ENCODE measurements around the gene AEBP1.

Gene AEBP1

DNA sequence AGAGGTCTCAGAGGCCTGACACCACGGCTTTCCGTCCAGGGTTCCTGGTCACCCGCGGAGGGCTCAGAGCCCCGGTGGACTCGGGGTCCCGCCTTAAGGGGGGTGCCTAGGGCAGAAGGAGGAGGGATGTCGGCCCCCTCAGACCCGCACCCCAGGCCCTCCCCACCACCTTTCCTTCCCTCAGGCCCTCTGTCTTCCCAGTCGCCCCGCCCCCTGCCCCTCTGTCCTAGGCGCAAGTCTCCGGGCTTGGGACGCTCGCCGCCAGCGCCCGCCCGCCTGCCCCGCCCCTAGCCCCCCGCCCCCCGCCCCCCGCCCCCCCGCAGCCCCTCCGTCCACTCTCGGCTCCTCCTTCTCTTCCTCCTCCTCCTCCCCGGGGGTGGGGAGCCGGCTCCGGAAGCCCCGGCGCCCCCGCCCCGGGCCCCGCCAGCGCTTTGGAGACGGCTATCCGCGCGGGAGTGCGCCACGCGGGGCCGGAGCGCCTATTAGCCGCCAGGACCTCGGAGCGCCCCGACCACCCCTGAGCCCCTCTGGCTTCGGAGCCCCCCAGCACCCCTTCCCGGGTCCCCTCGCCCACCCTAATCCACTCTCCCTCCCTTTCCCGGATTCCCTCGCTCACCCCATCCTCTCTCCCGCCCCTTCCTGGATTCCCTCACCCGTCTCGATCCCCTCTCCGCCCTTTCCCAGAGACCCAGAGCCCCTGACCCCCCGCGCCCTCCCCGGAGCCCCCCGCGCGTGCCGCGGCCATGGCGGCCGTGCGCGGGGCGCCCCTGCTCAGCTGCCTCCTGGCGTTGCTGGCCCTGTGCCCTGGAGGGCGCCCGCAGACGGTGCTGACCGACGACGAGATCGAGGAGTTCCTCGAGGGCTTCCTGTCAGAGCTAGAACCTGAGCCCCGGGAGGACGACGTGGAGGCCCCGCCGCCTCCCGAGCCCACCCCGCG is at the start of gene AEBP1:
Gene AEBP1, plus strand, starts transcription at position 423 of the 937 bp plus-strand sequence. Its CDS starts 321 bp downstream, at position 744.
- DNase-seq = peak in 1 of 56 donors; percentile 46

DNA sequence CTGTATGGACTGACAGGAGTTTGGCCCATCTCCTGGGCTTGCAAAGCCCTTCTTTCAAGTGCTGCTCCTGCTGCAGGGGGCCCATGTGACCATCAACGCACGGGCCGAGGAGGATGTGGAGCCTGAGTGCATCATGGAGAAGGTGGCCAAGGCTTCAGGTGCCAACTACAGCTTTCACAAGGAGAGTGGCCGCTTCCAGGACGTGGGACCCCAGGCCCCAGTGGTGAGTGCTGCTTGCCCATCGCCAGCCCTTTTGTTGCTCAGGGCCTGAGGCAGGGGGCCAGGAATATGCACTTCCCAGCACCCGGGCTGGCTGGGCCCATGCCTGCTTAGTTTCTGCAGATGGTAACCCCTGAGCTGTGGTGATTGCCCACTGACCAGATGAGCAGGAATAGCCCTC is 47.5 kb upstream of the AEBP1 start:
- DNase-seq = no peak

DNA sequence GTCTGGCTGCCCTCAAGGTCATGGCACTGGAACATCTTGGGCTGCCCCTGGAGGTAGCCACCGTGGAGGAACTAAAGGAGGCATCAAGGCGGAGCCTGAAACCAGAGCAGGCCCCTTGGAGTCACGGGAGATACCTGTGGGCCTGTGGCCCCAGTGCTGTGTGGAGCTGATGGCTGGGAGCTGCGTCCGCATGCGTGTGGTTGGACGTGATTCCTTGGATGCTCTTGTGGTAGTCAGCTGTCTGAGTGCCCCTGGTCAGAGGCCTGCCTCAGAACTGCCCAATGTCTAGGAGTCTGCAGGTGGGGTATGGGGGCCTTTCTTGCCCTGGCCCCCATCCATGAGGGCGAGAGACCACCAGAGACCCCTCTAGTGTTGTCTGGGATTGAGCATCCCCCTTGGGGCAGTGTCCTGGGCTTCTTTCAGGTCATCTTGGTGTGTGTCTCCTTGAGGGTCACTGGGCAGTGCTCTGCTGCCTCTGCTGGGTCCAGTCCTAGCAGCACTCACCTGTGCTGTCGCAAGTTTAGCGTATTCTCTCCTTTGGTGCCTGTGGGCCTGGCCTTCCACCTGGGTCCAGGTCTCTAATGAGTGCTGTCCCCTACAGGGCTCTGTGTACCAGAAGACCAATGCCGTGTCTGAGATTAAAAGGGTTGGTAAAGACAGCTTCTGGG is 46.8 kb upstream of the AEBP1 start:
- DNase-seq = no peak

DNA sequence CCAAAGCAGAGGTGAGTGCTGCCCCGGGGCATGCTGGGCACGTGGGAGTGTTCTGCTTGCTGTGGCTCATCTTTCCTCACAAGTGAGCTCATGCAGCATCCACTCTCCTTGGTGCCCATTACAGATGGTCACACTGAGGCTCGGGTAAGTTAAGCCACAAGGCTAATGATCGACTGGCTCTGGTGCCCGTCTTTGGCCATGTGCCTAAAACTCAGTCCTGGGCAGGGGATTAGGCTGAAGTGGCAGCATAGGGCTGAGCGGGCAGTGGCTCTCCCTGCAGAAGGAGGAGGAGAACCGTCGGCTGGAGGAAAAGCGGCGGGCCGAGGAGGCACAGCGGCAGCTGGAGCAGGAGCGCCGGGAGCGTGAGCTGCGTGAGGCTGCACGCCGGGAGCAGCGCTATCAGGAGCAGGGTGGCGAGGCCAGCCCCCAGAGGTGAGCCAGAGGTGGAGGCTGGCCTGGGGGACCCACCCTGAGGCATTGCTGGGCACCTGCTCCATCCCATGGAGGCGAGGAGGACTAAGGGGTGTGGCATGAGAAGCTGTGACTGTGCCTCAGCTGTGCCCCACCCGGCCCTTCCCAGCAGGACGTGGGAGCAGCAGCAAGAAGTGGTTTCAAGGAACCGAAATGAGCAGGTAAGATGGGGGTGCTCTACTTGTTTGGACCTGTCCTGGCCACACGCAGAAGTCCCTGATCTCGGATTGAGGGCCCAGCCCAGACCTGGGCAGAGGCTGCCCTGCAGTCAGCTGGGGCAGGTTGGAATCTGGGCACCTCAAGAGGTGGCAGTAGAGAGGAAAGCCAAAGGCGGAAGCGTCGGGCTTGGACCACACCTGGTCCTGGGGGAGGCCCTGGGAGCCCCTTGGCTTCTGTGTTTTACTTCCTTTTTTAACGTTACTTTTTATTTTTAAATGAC is 46.0 kb upstream of the AEBP1 start:
- no peak for DNase-seq

DNA sequence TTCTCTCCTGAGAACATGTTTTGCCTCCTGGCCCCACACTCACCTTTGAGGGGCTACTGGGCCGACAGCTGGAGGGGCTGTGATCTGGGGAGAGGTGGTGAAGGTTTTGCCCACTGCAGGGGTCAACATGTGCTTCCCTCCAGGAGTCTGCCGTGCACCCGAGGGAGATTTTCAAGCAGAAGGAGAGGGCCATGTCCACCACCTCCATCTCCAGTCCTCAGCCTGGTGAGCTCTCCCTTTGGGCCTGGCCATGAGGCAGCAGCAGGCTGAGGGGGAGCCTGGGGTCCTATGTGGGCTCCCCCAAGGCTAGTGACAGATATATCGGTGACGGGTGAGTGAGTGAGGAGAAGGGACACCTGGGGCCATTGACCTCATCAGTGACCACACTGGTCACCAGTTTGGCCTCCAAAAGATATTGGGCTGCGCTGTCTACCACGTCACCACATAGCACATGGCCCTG is 45.4 kb upstream of the AEBP1 start:
- no peak for DNase-seq

DNA sequence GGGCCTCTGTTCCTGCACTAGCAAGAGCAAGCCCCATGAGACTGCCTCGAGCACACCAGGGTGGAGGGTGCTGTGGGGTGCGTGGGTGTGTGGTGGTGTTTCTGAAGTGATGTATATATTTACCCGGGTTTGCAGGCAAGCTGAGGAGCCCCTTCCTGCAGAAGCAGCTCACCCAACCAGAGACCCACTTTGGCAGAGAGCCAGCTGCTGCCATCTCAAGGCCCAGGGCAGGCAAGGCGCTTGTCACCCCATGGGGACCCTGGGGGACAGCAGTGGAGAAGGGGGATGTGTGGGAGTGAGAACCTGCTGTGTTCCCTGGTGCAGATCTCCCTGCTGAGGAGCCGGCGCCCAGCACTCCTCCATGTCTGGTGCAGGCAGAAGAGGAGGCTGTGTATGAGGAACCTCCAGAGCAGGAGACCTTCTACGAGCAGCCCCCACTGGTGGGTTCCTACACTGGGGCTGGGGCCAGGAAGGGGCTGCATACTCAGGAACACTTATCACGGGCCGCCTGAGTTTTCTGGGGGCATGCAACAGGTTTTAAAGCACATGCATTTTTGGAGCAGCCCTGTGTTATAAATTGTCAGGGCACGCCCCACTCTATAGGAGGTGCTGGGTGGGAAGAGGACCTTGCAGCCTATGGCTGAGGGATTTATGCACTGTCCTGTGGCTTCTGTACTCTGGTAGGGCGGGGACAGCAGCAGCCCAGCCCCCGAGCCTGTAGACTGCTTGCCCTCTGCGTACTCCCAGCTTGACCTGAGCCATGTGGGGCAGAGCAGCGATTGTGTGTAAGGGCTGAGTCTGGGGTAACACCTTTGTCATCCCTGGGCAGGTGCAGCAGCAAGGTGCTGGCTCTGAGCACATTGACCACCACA is 44.7 kb upstream of the AEBP1 start:
- DNase-seq = no peak

DNA sequence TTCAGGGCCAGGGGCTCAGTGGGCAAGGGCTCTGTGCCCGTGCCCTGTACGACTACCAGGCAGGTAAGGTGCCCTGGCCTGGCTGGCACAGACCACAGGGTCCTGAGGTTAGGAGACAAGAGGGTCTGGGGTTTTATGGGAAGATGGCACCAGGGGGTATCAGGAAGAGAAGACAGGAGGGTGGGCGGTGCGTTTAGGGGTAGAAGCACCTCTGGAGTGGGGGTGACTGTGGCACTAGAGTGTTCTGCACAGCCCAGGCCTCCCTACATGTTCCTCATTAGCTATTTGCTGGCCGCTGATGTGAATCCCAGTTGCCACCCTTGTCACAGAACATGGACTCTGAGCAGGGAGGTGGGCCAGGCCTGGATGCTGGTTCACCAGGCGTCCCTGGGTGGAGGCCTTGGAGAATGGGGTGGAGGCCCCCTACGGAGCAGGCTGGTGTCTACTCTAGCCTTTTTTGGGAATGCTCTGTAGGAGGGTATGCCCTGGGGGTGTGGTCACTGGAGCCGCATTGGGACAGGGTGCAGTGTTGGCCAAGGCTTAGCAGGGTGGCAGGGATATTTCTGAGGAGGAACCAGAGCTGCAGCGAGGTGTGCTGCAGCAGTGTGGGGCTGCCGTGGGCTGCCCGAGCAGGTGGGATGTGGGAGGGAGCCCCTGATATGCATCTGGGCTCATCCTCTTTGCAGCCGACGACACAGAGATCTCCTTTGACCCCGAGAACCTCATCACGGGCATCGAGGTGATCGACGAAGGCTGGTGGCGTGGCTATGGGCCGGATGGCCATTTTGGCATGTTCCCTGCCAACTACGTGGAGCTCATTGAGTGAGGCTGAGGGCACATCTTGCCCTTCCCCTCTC is 43.8 kb upstream of the AEBP1 start:
- no peak for DNase-seq

DNA sequence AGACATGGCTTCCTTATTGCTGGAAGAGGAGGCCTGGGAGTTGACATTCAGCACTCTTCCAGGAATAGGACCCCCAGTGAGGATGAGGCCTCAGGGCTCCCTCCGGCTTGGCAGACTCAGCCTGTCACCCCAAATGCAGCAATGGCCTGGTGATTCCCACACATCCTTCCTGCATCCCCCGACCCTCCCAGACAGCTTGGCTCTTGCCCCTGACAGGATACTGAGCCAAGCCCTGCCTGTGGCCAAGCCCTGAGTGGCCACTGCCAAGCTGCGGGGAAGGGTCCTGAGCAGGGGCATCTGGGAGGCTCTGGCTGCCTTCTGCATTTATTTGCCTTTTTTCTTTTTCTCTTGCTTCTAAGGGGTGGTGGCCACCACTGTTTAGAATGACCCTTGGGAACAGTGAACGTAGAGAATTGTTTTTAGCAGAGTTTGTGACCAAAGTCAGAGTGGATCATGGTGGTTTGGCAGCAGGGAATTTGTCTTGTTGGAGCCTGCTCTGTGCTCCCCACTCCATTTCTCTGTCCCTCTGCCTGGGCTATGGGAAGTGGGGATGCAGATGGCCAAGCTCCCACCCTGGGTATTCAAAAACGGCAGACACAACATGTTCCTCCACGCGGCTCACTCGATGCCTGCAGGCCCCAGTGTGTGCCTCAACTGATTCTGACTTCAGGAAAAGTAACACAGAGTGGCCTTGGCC is 43.0 kb upstream of the AEBP1 start:
- no peak for DNase-seq

DNA sequence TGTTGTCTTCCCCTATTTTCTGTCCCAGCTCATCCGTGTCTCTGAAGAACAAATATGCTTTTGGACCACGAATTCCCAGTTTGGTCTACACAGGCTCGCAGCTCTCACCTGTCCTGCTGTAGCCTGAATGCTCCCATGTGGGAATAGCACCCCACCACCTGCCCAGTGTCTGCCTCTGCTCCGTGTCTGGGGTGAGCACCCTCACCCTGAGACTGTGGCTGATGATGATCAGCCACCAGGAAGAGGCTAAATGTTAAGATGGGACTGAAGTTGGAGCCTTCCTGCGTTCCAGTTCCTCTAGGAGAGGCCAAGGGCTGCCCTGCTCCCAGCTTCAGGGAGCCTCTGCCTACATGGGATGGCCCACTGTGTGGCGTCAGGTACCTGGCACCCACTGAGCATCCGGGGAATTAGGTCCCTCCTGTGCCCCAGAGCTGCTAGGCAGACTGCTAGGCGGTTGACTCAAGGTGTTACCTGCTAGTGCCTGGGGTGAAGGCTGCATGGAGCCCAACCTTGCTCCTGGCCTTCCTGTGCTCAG is 42.4 kb upstream of the AEBP1 start:
- DNase-seq = no peak

DNA sequence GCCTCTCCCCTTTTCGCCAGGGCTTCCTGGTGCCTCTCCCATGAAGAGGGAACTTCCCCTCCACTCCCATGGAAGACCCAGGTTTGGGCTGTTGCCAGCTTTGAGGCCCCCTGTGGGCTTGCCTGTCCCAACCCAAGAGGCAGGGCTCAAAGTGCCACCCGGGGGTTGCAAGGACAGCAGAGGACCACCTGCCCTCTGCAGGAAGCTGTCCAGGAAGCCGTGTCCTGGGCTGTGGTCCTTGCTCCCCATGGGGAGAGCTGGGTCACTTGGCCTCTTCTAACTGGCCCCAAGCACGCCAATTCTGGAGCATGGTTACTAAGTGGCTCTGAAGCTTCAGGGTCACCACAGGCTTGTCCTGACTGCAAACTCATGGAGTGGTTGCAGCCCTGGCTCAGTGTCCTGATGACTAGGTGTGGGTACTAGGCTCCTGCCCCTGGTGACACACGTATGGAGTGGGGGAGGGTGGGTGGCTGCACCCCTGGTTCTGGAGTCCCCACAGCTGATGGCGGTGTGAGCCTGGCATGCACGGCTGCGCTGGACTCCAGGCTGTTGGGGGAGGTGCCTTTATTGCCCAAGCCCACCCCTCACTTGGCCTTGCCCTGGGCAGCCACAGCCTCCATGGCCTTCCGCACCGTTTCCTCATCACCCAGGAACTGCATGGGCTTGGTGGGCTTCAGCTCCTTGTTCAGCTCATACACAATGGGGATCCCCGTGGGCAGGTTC is 41.8 kb upstream of the AEBP1 start:
- DNase-seq = no peak

DNA sequence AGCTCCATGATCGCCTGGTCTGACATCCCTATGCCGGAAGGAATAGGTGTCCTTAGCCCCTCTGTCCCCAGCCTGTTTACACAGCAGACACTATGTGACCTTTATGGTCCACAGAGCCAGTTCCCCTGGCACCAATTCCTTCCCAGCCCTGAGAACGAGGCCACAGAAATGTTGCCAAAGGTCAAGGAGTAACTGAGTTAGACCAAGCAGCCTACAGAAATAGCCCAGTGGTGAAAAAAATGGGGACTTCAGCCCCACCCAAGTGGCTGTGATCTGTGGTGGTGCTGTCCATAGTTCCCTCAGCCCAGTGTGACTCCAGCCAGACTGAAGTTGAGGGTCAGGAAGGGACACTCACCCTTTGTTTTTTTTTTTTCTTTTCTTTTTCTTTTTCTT is 41.2 kb upstream of the AEBP1 start:
- no peak for DNase-seq

DNA sequence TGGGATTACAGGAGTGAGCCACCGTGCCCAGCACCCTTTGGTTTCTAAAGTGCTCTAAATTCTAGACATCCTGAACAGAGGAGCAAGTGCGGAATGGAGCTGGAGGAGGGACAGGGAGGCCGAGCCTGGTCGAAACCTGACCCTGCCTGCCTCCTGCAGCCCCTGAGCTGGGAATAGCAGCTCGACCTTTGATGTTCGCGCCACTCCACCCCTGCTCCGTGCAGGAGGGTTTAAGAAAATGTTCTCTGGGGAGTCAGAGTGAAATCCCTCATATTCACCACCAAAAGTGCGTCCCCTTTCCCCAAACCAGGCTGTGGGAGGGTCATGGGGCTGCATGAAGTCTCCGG is 40.6 kb upstream of the AEBP1 start:
- no peak for DNase-seq

DNA sequence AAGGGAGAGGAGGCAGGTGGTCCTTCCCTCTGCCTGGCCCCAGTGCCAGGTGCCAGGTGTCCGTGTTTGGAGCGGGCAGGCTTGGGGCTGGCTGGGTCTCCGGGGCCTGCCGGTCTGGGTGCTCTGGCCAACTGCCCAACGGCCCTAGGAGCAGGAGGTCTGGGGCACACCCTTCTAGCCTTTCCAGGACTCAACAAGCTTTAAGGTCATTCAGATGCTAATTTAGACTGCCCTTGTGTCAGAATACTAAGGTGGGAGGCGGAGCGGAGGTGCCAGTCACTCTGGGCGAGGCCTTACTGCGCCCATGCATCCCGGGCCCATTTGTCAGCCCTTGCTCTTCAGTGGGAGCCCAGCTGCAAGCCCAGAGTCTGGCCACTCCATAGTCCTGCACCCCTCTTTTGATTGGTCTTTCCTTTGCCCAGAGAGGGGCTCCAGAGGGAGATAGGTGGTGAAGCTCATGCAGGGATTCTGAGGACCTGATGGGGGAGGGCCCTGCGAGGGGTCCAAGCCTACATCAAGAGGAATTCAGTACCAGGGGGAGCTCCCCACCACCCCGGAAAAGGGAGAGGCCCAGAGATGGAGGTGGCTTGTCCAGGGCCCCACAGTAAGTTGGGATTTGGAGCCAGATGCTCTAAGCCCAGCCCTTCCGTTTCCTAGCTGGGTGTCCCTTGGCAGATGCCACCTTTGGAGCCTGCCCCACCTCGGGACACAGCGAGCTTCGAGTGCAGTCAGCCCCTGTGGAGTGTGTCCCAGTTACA is 40.1 kb upstream of the AEBP1 start:
- DNase-seq = no peak

DNA sequence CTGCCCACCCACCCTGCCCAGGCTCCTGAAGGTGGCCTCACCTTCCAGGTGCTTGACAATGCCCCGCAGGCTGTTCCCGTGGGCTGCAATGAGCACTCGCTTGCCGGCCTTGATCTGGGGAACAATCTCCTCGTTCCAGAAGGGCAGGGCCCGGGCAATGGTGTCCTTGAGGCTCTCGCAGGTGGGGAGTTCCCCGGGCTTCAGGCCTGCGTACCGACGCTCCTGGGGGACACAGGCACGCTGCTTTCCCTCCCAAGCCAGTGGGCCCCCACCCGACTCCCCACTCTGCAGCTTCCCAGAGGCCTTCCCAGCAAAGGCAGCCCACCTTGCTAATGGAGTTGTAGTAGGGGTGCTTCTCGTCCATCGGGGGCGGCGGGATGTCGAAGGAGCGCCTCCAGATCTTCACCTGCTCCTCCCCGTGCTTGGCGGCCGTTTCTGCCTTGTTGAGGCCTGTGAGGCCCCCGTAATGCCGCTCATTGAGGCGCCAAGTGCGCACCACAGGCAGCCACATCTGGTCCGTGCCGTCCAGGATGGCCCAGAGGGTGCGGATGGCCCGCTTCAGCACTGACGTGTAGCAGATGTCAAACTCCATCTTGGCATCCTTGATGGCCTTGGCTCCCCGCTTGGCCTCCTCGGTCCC is 39.2 kb upstream of the AEBP1 start:
- no peak for DNase-seq

DNA sequence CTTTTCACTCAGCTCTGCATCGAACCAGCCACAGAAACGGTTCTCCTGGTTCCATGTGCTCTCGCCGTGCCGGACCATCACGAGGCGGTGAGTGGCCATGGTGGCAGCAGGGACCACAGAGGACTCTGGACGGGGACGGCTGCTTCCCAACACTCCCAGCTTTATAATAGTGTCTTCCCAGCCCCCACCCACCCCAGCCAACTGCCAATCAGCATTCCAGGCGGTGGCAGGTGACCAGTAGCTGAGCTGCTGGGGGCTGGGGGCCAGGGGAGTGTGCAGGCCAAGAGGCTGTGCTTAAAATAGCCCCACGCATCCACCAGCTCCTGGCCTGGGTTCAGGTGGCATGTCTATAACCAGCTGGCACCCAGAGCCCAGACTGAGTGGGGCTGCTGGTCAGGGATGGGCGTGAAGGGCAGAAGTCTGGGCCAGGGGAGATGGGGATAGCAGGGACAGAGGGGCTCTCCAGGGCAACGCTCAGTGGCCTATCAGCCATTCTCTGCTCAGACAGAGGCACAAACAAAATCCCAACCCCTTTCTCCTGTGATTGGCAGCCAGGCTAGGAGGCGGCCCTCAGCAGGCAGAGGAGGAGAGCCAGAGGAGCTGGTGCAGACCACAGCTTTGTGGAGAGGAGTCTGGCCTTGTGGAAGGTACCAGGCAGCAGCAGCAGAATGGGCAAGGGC is 38.6 kb upstream of the AEBP1 start, which contains the start of gene PGAM2:
Gene PGAM2, minus strand, starts transcription at position 137 of the 680 bp plus-strand sequence. Its CDS starts 38 bp downstream, at position 99.
- DNase-seq = peak in 42 of 56 donors; percentile 20 to 77 (median 53)

DNA sequence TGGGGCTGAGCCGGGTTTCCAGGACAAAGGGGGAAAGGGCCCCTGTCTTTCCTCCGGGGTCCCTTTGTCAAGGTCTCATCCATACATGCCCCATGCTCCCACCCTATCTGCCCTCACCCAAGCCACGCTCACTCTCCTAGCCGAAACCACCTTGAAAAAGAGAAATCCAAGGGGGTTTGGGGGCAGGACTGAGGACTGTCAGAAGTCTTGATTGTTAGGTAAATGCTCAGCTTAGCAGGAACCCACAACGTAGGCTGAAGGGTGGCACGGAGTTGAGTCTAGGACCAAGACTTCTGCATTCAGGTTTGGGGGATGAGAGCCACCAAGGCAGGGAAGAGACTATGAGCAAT is 38.1 kb upstream of the AEBP1 start:
- no peak for DNase-seq

Measured in nucleus accumbens (tissue), 56 donors.